DMS153 treated with DMSO at 0.1 percent for 48 hours (cell line): ENCODE data around the gene MMEL1.

Experiments used
- DNase-seq: peaks from one replicate; lab custom pipeline; 2025; ENCODE audit not compliant: unreplicated experiment; lab: John Stamatoyannopoulos, UW

Gene MMEL1

GRCh38 chr1:2545754-2546514, 86.9 kb downstream of the MMEL1 start:
- peak; percentile 98 for DNase-seq

- DNase-seq: no peak
Observed at GRCh38 chr1:2544875-2545640, 87.8 kb downstream of the MMEL1 start.

GRCh38 chr1:2544093-2544874, 88.5 kb downstream of the MMEL1 start:
- no peak for DNase-seq

GRCh38 chr1:2543543-2544092, 89.2 kb downstream of the MMEL1 start:
- DNase-seq: peak; percentile 59

GRCh38 chr1:2542246-2542915, 90.4 kb downstream of the MMEL1 start:
- no peak for DNase-seq

- DNase-seq: peak; percentile 42
Observed at GRCh38 chr1:2541619-2542245, 91.1 kb downstream of the MMEL1 start.

GRCh38 chr1:2540816-2541492, 91.9 kb downstream of the MMEL1 start:
- no peak for DNase-seq
